HCT116 (cell line): ENCODE data around the gene PTCH2. TPM values are rescaled to one million over a fixed set of nuclear protein-coding genes. Genes with fewer than 3 reads are reported as not detected.

Source experiments
- ATAC-seq: fragments of 200-7000 bp; cut with Tn5 transposase; 2 replicates; pipeline ENCODE4 v1.9.1; 2020; ENCODE audit warnings: mild to moderate bottlenecking, moderate library complexity
- BruUV-seq: library from RNA; stranded (reverse); fragments of 400-500 nt; replicated peaks from 2 replicates; lab custom pipeline; 2021; lab: Mats Ljungman, UMichigan
- CTCF ChIA-PET: fragments of 300-600 bp; sonication (Branson Sonifier 250); formaldehyde crosslinking; loops from one replicate; lab custom pipeline; 2021; ENCODE audit warnings: antibody characterized with exemption; lab: Charles Lee
- POLR2A ChIA-PET: fragments of 300-600, 350-600 bp; sonication (Branson Sonifier 250); formaldehyde crosslinking; loops from one replicate; lab custom pipeline; 2021; ENCODE audit warnings: antibody characterized with exemption; lab: Charles Lee
- RAD21 ChIA-PET, 2 experiments: fragments of 300-600 bp; sonication (Branson Sonifier 250); formaldehyde crosslinking; loops; one replicate each; lab custom pipeline; 2023; ENCODE audit warnings: low total read pairs in 2 of 2; ENCODE audit not compliant: uncharacterized antibody in 2 of 2, unreplicated experiment in 2 of 2, low non-redundant PET in 1 of 2; lab: Charles Lee
- DNase-seq: peaks from one replicate; pipeline ENCODE4 v3.0.0-alpha.2; 2010; ENCODE audit warnings: low read depth, low spot score
- H2AFZ ChIP-seq: fragments of 200-600 bp; shearing (Covaris generic), sonication (generic); 2 replicates; pipeline ENCODE4 v1.6.1; 2017; ENCODE audit warnings: low read depth, mixed run types, mixed read lengths, antibody characterized with exemption, low read length; ENCODE audit not compliant: poor library complexity, severe bottlenecking
- H3K27ac ChIP-seq: 2 replicates; pipeline ENCODE4 v1.5.1; 2012; ENCODE audit warnings: low read depth, low read length
- H3K27me3 ChIP-seq: fragments of 200-600 bp; sonication (generic); 2 replicates; pipeline ENCODE4 v1.6.1; 2016; ENCODE audit warnings: mixed run types, low read length, mixed read lengths; ENCODE audit not compliant: insufficient read depth
- H3K36me3 ChIP-seq, 2 experiments: fragments of 200-500 bp in 1 of 2; fragments of 200-600 bp in 1 of 2; sonication (Bioruptor generic) in 1 of 2; sonication (generic) in 1 of 2; 2 replicates each; pipeline versions ENCODE4 v1.5.1 to v1.6.1; 2014 to 2016; ENCODE audit warnings: low read length in 2 of 2, inconsistent platforms in 1 of 2, mixed read lengths in 1 of 2, mixed run types in 1 of 2; ENCODE audit not compliant: insufficient read depth in 2 of 2, control insufficient read depth in 1 of 2
- H3K4me1 ChIP-seq, 2 experiments: fragments of 200-600 bp in 1 of 2; sonication (generic) in 1 of 2; 2 replicates each; pipeline versions ENCODE4 v1.5.1 to v1.6.1; 2012 to 2017; ENCODE audit warnings: low read length in 2 of 2, inconsistent platforms in 1 of 2, mild to moderate bottlenecking in 1 of 2, mixed read lengths in 1 of 2, mixed run types in 1 of 2, moderate library complexity in 1 of 2; ENCODE audit not compliant: insufficient read depth in 2 of 2, control insufficient read depth in 1 of 2
- H3K4me2 ChIP-seq: fragments of 200-600 bp; sonication (generic); 2 replicates; pipeline ENCODE4 v1.6.1; 2017; ENCODE audit warnings: mixed run types, low read length, mixed read lengths
- H3K4me3 ChIP-seq, 2 experiments: fragments of 200-600 bp in 1 of 2; sonication (generic) in 1 of 2; replicated peaks in 1 of 2; 2 replicates each; pipeline ENCODE4 v1.5.1; 2011 to 2016; ENCODE audit warnings: low read length in 2 of 2, control low read depth in 1 of 2, low read depth in 1 of 2, mild to moderate bottlenecking in 1 of 2, mixed read lengths in 1 of 2, mixed run types in 1 of 2
- H3K79me2 ChIP-seq: fragments of 200-600 bp; sonication (generic); 2 replicates; pipeline ENCODE4 v1.6.1; 2017; ENCODE audit warnings: mild to moderate bottlenecking, mixed run types, low read length, moderate library complexity, mixed read lengths; ENCODE audit not compliant: insufficient read depth
- H3K9ac ChIP-seq: fragments of 200-600 bp; sonication (generic); 2 replicates; pipeline ENCODE4 v1.6.1; 2016; ENCODE audit warnings: low read length, mixed read lengths
- H3K9me2 ChIP-seq: fragments of 200-600 bp; sonication (generic), shearing (Covaris generic); 2 replicates; pipeline ENCODE4 v1.6.1; 2017; ENCODE audit warnings: mixed run types, mild to moderate bottlenecking, moderate library complexity; ENCODE audit not compliant: insufficient read depth
- H3K9me3 ChIP-seq, 2 experiments: fragments of 200-500 bp in 1 of 2; fragments of 200-600 bp in 1 of 2; sonication (Bioruptor generic) in 1 of 2; sonication (generic) in 1 of 2; 2 replicates each; pipeline ENCODE4 v1.6.1; 2014 to 2017; ENCODE audit warnings: low read length in 2 of 2, mixed read lengths in 2 of 2, inconsistent platforms in 1 of 2, low read depth in 1 of 2, mild to moderate bottlenecking in 1 of 2, mixed run types in 1 of 2, moderate library complexity in 1 of 2; ENCODE audit not compliant: control insufficient read depth in 1 of 2, insufficient read depth in 1 of 2
- H4K20me1 ChIP-seq: fragments of 200-600 bp; sonication (generic), shearing (Covaris generic); 2 replicates; pipeline ENCODE4 v1.6.1; 2017; ENCODE audit warnings: mixed run types, mild to moderate bottlenecking, moderate library complexity; ENCODE audit not compliant: insufficient read depth
- ATF3 ChIP-seq: IDR thresholded peaks from 2 replicates; pipeline ENCODE4 v1.6.1; 2012
- CBX3 ChIP-seq: IDR thresholded peaks from 2 replicates; pipeline ENCODE4 v1.6.1; 2012; ENCODE audit warnings: low read depth
- CEBPB ChIP-seq: IDR thresholded peaks from 2 replicates; pipeline ENCODE4 v1.6.1; 2012; ENCODE audit warnings: low read depth
- CTCF ChIP-seq, 3 experiments: fragments of 200-600 bp in 1 of 3; sonication (generic) in 1 of 3; IDR thresholded peaks in 2 of 3; conservative IDR thresholded peaks in 1 of 3; 2 replicates each; pipeline ENCODE4 v1.5.1; 2012 to 2017; ENCODE audit warnings: low read depth in 2 of 3, low read length in 2 of 3, antibody characterized with exemption in 1 of 3, borderline replicate concordance in 1 of 3, control low read depth in 1 of 3, mild to moderate bottlenecking in 1 of 3, mixed read lengths in 1 of 3, mixed run types in 1 of 3, moderate library complexity in 1 of 3; ENCODE audit not compliant: insufficient read depth in 1 of 3
- EGR1 ChIP-seq: IDR thresholded peaks from 2 replicates; pipeline ENCODE4 v1.6.1; 2012; ENCODE audit warnings: low read depth
- ELF1 ChIP-seq: IDR thresholded peaks from 2 replicates; pipeline ENCODE4 v1.6.1; 2012; ENCODE audit warnings: low read depth, borderline replicate concordance
- FOSL1 ChIP-seq: IDR thresholded peaks from 2 replicates; pipeline ENCODE4 v1.6.1; 2012; ENCODE audit warnings: low read depth
- RAD21 ChIP-seq: IDR thresholded peaks from 2 replicates; pipeline ENCODE4 v1.6.1; 2012; ENCODE audit warnings: low read depth, mild to moderate bottlenecking
- REST ChIP-seq: IDR thresholded peaks from 2 replicates; pipeline ENCODE4 v1.6.1; 2012; ENCODE audit warnings: low read depth
- SIN3A ChIP-seq: IDR thresholded peaks from 2 replicates; pipeline ENCODE4 v1.6.1; 2012; ENCODE audit warnings: low read depth
- SP1 ChIP-seq: IDR thresholded peaks from 2 replicates; pipeline ENCODE4 v1.6.1; 2012; ENCODE audit warnings: low read depth
- TCF7L2 ChIP-seq: IDR thresholded peaks from 2 replicates; pipeline ENCODE4 v1.7.0; 2011; ENCODE audit warnings: borderline replicate concordance, inconsistent platforms; ENCODE audit not compliant: insufficient read depth, insufficient read length; ENCODE audit errors: extremely low read depth
- YY1 ChIP-seq: IDR thresholded peaks from 2 replicates; pipeline ENCODE4 v1.6.1; 2011; ENCODE audit warnings: low read length, low read depth, moderate library complexity, mild to moderate bottlenecking; ENCODE audit not compliant: insufficient replicate concordance; ENCODE audit errors: extremely low read depth
- intact Hi-C: fragments of 100-400 bp; cut with micrococcal nuclease; formaldehyde crosslinking; loops from 2 replicates; pipeline ENCODE4 v1.10.0; 2022
- total RNA-seq: library from RNA; stranded (reverse); gene quantifications from one replicate; pipeline ENCODE4 v1.2.1, GENCODE V29; 2021; ENCODE audit not compliant: unreplicated experiment
- TF ChIP-seq, protein P1 (sequence below): IDR thresholded peaks from 2 replicates; pipeline ENCODE4 v1.6.1; 2011; ENCODE audit warnings: mild to moderate bottlenecking, low read length, moderate library complexity; ENCODE audit not compliant: insufficient replicate concordance; ENCODE audit errors: extremely low read depth

PTCH2 gene
- total RNA-seq, 1 experiment from 2014 or later, result 1.3 TPM

- H3K4me3 ChIP-seq, result no peak overlapping the region
- no peaks in the 10 kb centered on the region for H3K27me3 ChIP-seq
- H4K20me1 ChIP-seq, result no peaks in the 10 kb centered on the region
- no peaks in the 10 kb centered on the region for H3K79me2 ChIP-seq
- H3K9me3 ChIP-seq, result no peaks in the 10 kb centered on the region
- ChIA-PET RAD21 (no interaction called here), POLR2A (interaction anchor here (3.3 kb wide), 1 partner anchor 13 kb away, joined by 18 read pairs; no protein-coding TSS in a partner anchor), CTCF (no interaction called here)
- ATAC-seq (no peak), DNase-seq (no peak)
- no peak overlapping the region for H2AFZ ChIP-seq
- no peaks in the 10 kb centered on the region for H3K36me3 ChIP-seq
- H3K4me1 ChIP-seq, result peaks cover 0 to 10% of the 10 kb centered on the region in 2 experiments; a peak in 1 of 4 replicates
- intact Hi-C loops, result no loop called here
- H3K4me2 ChIP-seq, result no peak overlapping the region
- BruUV-seq, result no TSS peak
- H3K27ac ChIP-seq, result no peak overlapping the region
- TF ChIP-seq ATF3 (no peak), FOSL1 (no peak), ELF1 (no peak), EGR1 (no peak), RAD21 (no peak), TCF7L2 (no peak), CEBPB (no peak), CBX3 (no peak), REST (no peak), SIN3A (no peak), CTCF (IDR thresholded peaks at IDR 0.05 in 2 of 3, conservative IDR thresholded peaks at IDR 0.05 in 1 of 3; ENCODE audit: borderline replicate concordance in 1 of 3, insufficient read depth in 1 of 3, low read depth in 2 of 3, low read length in 2 of 3) (no peak), YY1 (no peak), SP1 (no peak)
- TF ChIP-seq, protein P1, sequence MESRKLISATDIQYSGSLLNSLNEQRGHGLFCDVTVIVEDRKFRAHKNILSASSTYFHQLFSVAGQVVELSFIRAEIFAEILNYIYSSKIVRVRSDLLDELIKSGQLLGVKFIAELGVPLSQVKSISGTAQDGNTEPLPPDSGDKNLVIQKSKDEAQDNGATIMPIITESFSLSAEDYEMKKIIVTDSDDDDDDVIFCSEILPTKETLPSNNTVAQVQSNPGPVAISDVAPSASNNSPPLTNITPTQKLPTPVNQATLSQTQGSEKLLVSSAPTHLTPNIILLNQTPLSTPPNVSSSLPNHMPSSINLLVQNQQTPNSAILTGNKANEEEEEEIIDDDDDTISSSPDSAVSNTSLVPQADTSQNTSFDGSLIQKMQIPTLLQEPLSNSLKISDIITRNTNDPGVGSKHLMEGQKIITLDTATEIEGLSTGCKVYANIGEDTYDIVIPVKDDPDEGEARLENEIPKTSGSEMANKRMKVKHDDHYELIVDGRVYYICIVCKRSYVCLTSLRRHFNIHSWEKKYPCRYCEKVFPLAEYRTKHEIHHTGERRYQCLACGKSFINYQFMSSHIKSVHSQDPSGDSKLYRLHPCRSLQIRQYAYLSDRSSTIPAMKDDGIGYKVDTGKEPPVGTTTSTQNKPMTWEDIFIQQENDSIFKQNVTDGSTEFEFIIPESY, result no peak
- no peak overlapping the region for H3K9ac ChIP-seq
- no peaks in the 10 kb centered on the region for H3K9me2 ChIP-seq
Observed at GRCh38 chr1:44832056-44832705, 10.9 kb downstream of the PTCH2 start.
